Measurements from ENCODE around the gene CACNA1C. TPM values are rescaled to one million over a fixed set of nuclear protein-coding genes. Genes with fewer than 3 reads are reported as not detected.

Gene CACNA1C
- polyA plus RNA-seq, 4 donors: 0.67 to 2.5 (median 2.0) TPM

- WGBS, 3 donors: 76 to 88% (median 79%) methylated on average over 14 of the region's 14 CpGs
- H3K36me3 ChIP-seq (ENCODE audit: control insufficient read depth in 3 of 3, insufficient read depth in 2 of 3, low read depth in 1 of 3, low read length in 3 of 3): no peaks in the 10 kb centered on the region
- H3K27me3 ChIP-seq (ENCODE audit: control insufficient read depth in 3 of 3, insufficient read depth in 3 of 3, low read length in 3 of 3): no peaks in the 10 kb centered on the region
- H3K9me3 ChIP-seq (ENCODE audit: control insufficient read depth in 2 of 2, insufficient read depth in 1 of 2, low read depth in 1 of 2, low read length in 1 of 2): peaks cover 0 to 4% of the 10 kb centered on the region in 2 donors
- DNase-seq: no peak
- H3K27ac ChIP-seq (ENCODE audit: low read depth in 1 of 3, low read length in 2 of 3): no peak overlapping the region
- H3K4me1 ChIP-seq (ENCODE audit: control insufficient read depth in 3 of 3, insufficient read depth in 2 of 3, low read depth in 1 of 3, low read length in 2 of 3): no peaks in the 10 kb centered on the region
- FAIRE-seq: no peak
- H3K4me3 ChIP-seq (ENCODE audit: low read depth in 1 of 3, low read length in 3 of 3): no peak overlapping the region
Measured at GRCh38 chr12:2403221-2403976, 350.6 kb downstream of the CACNA1C start.

GRCh38 chr12:2405039-2405438, 352.3 kb downstream of the CACNA1C start:
- DNase-seq: no peak
- Histone ChIP-seq H3K9me3 (ENCODE audit: control insufficient read depth in 2 of 2, insufficient read depth in 1 of 2, low read depth in 1 of 2, low read length in 1 of 2) (no peaks in the 10 kb centered on the region), H3K36me3 (ENCODE audit: control insufficient read depth in 3 of 3, insufficient read depth in 2 of 3, low read depth in 1 of 3, low read length in 3 of 3) (no peaks in the 10 kb centered on the region), H3K27me3 (ENCODE audit: control insufficient read depth in 3 of 3, insufficient read depth in 3 of 3, low read length in 3 of 3) (no peaks in the 10 kb centered on the region), H3K27ac (ENCODE audit: low read depth in 1 of 3, low read length in 2 of 3) (no peak overlapping the region), H3K4me1 (ENCODE audit: control insufficient read depth in 3 of 3, insufficient read depth in 2 of 3, low read depth in 1 of 3, low read length in 2 of 3) (no peaks in the 10 kb centered on the region), H3K4me3 (ENCODE audit: low read depth in 1 of 3, low read length in 3 of 3) (no peak overlapping the region)
- FAIRE-seq: no peak
- 79 to 92% (median 90%) methylated on average over 9 of the region's 9 CpGs for WGBS, 3 donors

GRCh38 chr12:2406903-2407302, 354.1 kb downstream of the CACNA1C start:
- FAIRE-seq (no peak), DNase-seq (no peak)
- H3K27me3 ChIP-seq (ENCODE audit: control insufficient read depth in 3 of 3, insufficient read depth in 3 of 3, low read length in 3 of 3): no peaks in the 10 kb centered on the region
- no peak overlapping the region for H3K27ac ChIP-seq (ENCODE audit: low read depth in 1 of 3, low read length in 2 of 3)
- no peaks in the 10 kb centered on the region for H3K4me1 ChIP-seq (ENCODE audit: control insufficient read depth in 3 of 3, insufficient read depth in 2 of 3, low read depth in 1 of 3, low read length in 2 of 3)
- no peaks in the 10 kb centered on the region for H3K9me3 ChIP-seq (ENCODE audit: control insufficient read depth in 2 of 2, insufficient read depth in 1 of 2, low read depth in 1 of 2, low read length in 1 of 2)
- WGBS, 3 donors: 89 to 93% (median 89%) methylated on average over 10 of the region's 10 CpGs
- no peaks in the 10 kb centered on the region for H3K36me3 ChIP-seq (ENCODE audit: control insufficient read depth in 3 of 3, insufficient read depth in 2 of 3, low read depth in 1 of 3, low read length in 3 of 3)
- no peak overlapping the region for H3K4me3 ChIP-seq (ENCODE audit: low read depth in 1 of 3, low read length in 3 of 3)

GRCh38 chr12:2408262-2408661, 355.5 kb downstream of the CACNA1C start:
- DNase-seq: no peak
- Histone ChIP-seq H3K4me3 (ENCODE audit: low read depth in 1 of 3, low read length in 3 of 3) (no peak overlapping the region), H3K9me3 (ENCODE audit: control insufficient read depth in 2 of 2, insufficient read depth in 1 of 2, low read depth in 1 of 2, low read length in 1 of 2) (no peaks in the 10 kb centered on the region), H3K27me3 (ENCODE audit: control insufficient read depth in 3 of 3, insufficient read depth in 3 of 3, low read length in 3 of 3) (no peaks in the 10 kb centered on the region), H3K36me3 (ENCODE audit: control insufficient read depth in 3 of 3, insufficient read depth in 2 of 3, low read depth in 1 of 3, low read length in 3 of 3) (no peaks in the 10 kb centered on the region), H3K27ac (ENCODE audit: low read depth in 1 of 3, low read length in 2 of 3) (no peak overlapping the region), H3K4me1 (ENCODE audit: control insufficient read depth in 3 of 3, insufficient read depth in 2 of 3, low read depth in 1 of 3, low read length in 2 of 3) (no peaks in the 10 kb centered on the region)
- FAIRE-seq: no peak
- WGBS, 3 donors: 60 to 74% (median 67%) methylated on average over 3 of the region's 3 CpGs

- Histone ChIP-seq H3K36me3 (ENCODE audit: control insufficient read depth in 3 of 3, insufficient read depth in 2 of 3, low read depth in 1 of 3, low read length in 3 of 3) (no peaks in the 10 kb centered on the region), H3K27me3 (ENCODE audit: control insufficient read depth in 3 of 3, insufficient read depth in 3 of 3, low read length in 3 of 3) (no peaks in the 10 kb centered on the region), H3K9me3 (ENCODE audit: control insufficient read depth in 2 of 2, insufficient read depth in 1 of 2, low read depth in 1 of 2, low read length in 1 of 2) (no peaks in the 10 kb centered on the region), H3K4me1 (ENCODE audit: control insufficient read depth in 3 of 3, insufficient read depth in 2 of 3, low read depth in 1 of 3, low read length in 2 of 3) (no peaks in the 10 kb centered on the region), H3K27ac (ENCODE audit: low read depth in 1 of 3, low read length in 2 of 3) (no peak overlapping the region), H3K4me3 (ENCODE audit: low read depth in 1 of 3, low read length in 3 of 3) (no peak overlapping the region)
- FAIRE-seq (no peak), DNase-seq (no peak)
- 91 to 92% (median 92%) methylated on average over 20 to 21 of the region's 21 CpGs for WGBS, 3 donors
Measured at GRCh38 chr12:2409656-2410265, 357.0 kb downstream of the CACNA1C start.

GRCh38 chr12:2410496-2410895, 357.7 kb downstream of the CACNA1C start:
- Histone ChIP-seq H3K9me3 (ENCODE audit: control insufficient read depth in 2 of 2, insufficient read depth in 1 of 2, low read depth in 1 of 2, low read length in 1 of 2) (no peaks in the 10 kb centered on the region), H3K36me3 (ENCODE audit: control insufficient read depth in 3 of 3, insufficient read depth in 2 of 3, low read depth in 1 of 3, low read length in 3 of 3) (no peaks in the 10 kb centered on the region), H3K27me3 (ENCODE audit: control insufficient read depth in 3 of 3, insufficient read depth in 3 of 3, low read length in 3 of 3) (no peaks in the 10 kb centered on the region), H3K4me1 (ENCODE audit: control insufficient read depth in 3 of 3, insufficient read depth in 2 of 3, low read depth in 1 of 3, low read length in 2 of 3) (no peaks in the 10 kb centered on the region), H3K27ac (ENCODE audit: low read depth in 1 of 3, low read length in 2 of 3) (no peak overlapping the region), H3K4me3 (ENCODE audit: low read depth in 1 of 3, low read length in 3 of 3) (no peak overlapping the region)
- DNase-seq (no peak), FAIRE-seq (no peak)
- WGBS, 3 donors: 90 to 92% (median 91%) methylated on average over 10 of the region's 10 CpGs

GRCh38 chr12:2411011-2411410, 358.2 kb downstream of the CACNA1C start:
- H3K9me3 ChIP-seq (ENCODE audit: control insufficient read depth in 2 of 2, insufficient read depth in 1 of 2, low read depth in 1 of 2, low read length in 1 of 2): no peaks in the 10 kb centered on the region
- H3K27ac ChIP-seq (ENCODE audit: low read depth in 1 of 3, low read length in 2 of 3): no peak overlapping the region
- no peak overlapping the region for H3K4me3 ChIP-seq (ENCODE audit: low read depth in 1 of 3, low read length in 3 of 3)
- FAIRE-seq (no peak), DNase-seq (no peak)
- H3K27me3 ChIP-seq (ENCODE audit: control insufficient read depth in 3 of 3, insufficient read depth in 3 of 3, low read length in 3 of 3): peaks cover 0 to 2% (median 0%) of the 10 kb centered on the region in 3 donors
- H3K4me1 ChIP-seq (ENCODE audit: control insufficient read depth in 3 of 3, insufficient read depth in 2 of 3, low read depth in 1 of 3, low read length in 2 of 3): no peaks in the 10 kb centered on the region
- WGBS, 3 donors: 88 to 91% (median 89%) methylated on average over 7 of the region's 7 CpGs
- no peaks in the 10 kb centered on the region for H3K36me3 ChIP-seq (ENCODE audit: control insufficient read depth in 3 of 3, insufficient read depth in 2 of 3, low read depth in 1 of 3, low read length in 3 of 3)

- Histone ChIP-seq H3K27me3 (ENCODE audit: control insufficient read depth in 3 of 3, insufficient read depth in 3 of 3, low read length in 3 of 3) (peaks cover 0 to 2% (median 0%) of the 10 kb centered on the region in 3 donors), H3K27ac (ENCODE audit: low read depth in 1 of 3, low read length in 2 of 3) (no peak overlapping the region), H3K4me3 (ENCODE audit: low read depth in 1 of 3, low read length in 3 of 3) (no peak overlapping the region), H3K4me1 (ENCODE audit: control insufficient read depth in 3 of 3, insufficient read depth in 2 of 3, low read depth in 1 of 3, low read length in 2 of 3) (no peaks in the 10 kb centered on the region), H3K9me3 (ENCODE audit: control insufficient read depth in 2 of 2, insufficient read depth in 1 of 2, low read depth in 1 of 2, low read length in 1 of 2) (no peaks in the 10 kb centered on the region), H3K36me3 (ENCODE audit: control insufficient read depth in 3 of 3, insufficient read depth in 2 of 3, low read depth in 1 of 3, low read length in 3 of 3) (no peaks in the 10 kb centered on the region)
- FAIRE-seq: no peak
- WGBS, 3 donors: 79 to 85% (median 83%) methylated on average over 12 of the region's 12 CpGs
- no peak for DNase-seq
Measured at GRCh38 chr12:2411616-2412304, 359.0 kb downstream of the CACNA1C start.
